ENCODE results near the gene TENT4B.

DNA sequence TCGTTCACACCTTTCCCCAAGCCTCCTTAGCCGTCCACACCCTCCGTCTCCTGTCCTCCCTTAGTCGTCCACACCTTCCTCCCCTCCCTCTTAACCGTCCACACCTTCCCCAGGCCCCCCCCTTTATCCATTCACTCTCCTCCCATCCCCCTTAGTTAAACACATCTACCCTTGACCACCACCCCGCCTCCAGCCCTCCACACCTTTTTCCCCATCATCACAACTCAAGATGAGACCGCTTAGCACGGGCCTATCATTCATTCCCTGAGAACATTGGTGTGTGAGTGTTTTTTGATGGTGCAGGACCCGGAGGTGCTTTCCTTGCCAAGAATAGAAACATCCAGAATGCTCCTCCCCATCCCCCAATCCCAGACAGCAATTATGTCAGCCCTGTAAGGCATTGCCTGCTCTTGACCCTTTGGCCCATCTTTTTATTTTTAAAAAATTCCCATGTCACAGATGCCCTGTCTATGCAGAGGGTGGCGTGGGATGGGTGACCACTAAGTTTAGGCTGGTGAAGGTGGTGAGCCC is 1.4 kb downstream of the TENT4B start:
- TF ChIP-seq FOXM1 (IDR thresholded peaks at IDR 0.05; ENCODE audit: borderline replicate concordance) (no peak), TARDBP (IDR thresholded peaks at IDR 0.05) (no peak), LEF1 (IDR thresholded peaks at IDR 0.05; ENCODE audit: borderline replicate concordance) (no peak), SUZ12 (IDR thresholded peaks at IDR 0.05) (no peak), NFRKB (IDR thresholded peaks at IDR 0.05) (no peak), FOXK2 (IDR thresholded peaks at IDR 0.05) (no peak), HDGF (IDR thresholded peaks at IDR 0.05; ENCODE audit: borderline replicate concordance) (no peak), ARNT (IDR thresholded peaks at IDR 0.05) (no peak), CTBP1 (IDR thresholded peaks at IDR 0.05; ENCODE audit: borderline replicate concordance) (no peak), ZNF384 (IDR thresholded peaks at IDR 0.05) (no peak), ELF4 (IDR thresholded peaks at IDR 0.05) (no peak), SP1 (IDR thresholded peaks at IDR 0.05) (no peak), BHLHE40 (IDR thresholded peaks at IDR 0.05; ENCODE audit: borderline replicate concordance) (no peak)
- TF ChIP-seq, protein P1, sequence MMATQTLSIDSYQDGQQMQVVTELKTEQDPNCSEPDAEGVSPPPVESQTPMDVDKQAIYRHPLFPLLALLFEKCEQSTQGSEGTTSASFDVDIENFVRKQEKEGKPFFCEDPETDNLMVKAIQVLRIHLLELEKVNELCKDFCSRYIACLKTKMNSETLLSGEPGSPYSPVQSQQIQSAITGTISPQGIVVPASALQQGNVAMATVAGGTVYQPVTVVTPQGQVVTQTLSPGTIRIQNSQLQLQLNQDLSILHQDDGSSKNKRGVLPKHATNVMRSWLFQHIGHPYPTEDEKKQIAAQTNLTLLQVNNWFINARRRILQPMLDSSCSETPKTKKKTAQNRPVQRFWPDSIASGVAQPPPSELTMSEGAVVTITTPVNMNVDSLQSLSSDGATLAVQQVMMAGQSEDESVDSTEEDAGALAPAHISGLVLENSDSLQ (IDR thresholded peaks at IDR 0.05): no peak
